GM21526 (cell line): ENCODE measurements around the gene BRIX1.

Experiments
- ATAC-seq: cut with Tn5 transposase; IDR thresholded peaks from one replicate; pipeline ENCODE4 v1.9.1; 2021; ENCODE audit warnings: moderate library complexity; ENCODE audit not compliant: unreplicated experiment, low FRiP score

The BRIX1 gene

DNA sequence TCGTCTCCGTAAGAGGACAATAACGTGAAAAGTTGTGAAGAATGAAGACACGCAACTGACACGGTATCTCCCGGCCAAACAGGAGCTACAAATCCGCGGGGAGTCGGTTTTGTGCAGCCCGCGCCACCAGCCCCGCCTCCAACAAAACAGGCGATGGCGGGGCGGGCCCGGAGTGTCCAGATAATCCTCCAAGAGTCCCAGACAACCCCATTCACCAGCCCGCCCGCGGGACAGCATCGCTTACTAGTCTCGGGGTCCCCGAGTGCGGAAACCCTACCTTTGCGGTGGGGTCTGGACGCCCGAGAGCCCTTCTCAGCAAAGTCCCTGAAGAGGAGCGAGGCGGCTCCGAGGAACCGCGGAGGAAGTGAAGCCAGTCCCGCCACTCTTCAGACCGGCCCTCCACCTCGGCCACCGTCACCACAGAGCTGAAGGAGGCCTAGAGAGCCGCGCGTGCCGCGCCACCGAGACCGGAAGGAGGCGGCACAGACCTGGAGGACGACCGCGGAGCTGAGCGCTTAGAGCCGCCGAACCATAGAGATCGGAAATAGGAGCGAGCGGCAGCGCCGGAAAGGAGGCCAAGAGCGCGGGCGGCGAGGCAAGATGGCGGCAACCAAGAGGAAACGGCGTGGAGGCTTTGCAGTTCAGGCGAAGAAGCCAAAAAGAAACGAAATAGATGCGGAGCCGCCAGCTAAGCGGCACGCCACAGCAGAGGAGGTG, at the start of gene BRIX1, which contains the start of gene RAD1:
TSS of gene BRIX1 (plus strand) at position 573 of the 717 bp plus-strand sequence. CDS start at position 601, 28 bp downstream.
TSS of gene RAD1 (minus strand) at position 366 of the 717 bp plus-strand sequence. CDS start 612 bp downstream, outside the sequence.
- peak; percentile 98 for ATAC-seq

DNA sequence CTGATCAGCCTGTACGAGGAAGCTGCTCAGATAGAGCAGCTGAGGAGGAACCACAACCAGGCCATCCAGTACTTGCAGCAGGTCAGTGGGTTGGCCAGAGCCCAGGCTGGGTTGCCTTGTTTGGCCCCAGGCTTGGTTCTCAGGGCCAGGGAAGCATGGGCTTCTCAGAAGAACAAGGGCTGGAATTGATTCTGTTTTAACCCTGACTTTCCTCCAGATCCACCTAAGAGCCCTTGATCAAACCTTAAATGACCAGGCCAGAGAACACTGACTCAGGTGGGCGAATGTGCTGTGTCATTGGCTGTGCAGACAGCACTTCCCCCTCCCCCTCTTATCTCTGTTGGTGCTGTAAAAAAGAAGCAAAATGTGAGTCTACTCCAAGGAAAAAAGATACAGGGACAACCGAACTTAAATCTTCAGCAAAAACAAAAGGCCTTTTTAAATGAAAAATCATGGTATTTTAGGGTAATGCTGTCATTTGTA, 48.5 kb upstream of the BRIX1 start:
- ATAC-seq = no peak

- no peak for ATAC-seq
Observed at GRCh38 chr5:34867660-34868059, 47.9 kb upstream of the BRIX1 start.

- no peak for ATAC-seq
Observed at GRCh38 chr5:34868791-34869190, 46.7 kb upstream of the BRIX1 start.

DNA sequence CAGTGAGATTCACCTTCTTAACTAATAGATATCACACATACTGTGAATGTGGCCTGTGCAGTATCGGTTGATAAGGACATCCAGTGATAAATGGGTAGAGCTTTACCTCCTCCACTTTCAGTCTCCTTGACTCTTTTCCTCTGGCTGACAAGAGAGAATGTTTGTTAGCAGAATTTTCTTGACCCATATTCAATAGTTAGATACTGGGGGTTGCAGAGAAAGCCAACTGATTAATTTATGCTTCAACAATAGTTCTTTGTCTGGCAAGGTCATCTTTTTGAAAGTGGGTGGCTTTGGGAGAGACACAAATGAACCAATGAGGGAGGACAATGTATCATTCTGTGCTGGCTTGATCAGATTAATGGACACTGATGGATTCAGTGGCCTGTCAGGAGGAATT, 46.3 kb upstream of the BRIX1 start:
- ATAC-seq = no peak

GRCh38 chr5:34870382-34870781, 45.1 kb upstream of the BRIX1 start:
- ATAC-seq = no peak

DNA sequence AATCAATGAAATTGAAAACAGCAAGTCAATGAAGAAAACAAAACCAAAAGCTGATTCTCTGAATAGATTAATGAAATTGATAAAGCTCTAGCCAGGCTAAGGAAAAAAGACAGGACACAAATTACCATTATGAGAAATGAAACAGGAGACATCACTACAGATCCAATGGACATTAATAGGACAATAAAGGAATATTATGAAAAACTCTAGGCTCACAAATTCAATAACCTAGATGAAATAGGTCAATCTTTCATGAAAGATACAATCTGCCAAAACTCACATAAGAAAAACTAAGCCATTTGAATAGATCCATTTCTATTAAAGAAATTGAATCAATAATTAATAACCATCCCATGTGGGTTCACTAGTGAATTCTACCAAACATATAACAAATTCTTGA, 39.2 kb upstream of the BRIX1 start:
- no peak for ATAC-seq

DNA sequence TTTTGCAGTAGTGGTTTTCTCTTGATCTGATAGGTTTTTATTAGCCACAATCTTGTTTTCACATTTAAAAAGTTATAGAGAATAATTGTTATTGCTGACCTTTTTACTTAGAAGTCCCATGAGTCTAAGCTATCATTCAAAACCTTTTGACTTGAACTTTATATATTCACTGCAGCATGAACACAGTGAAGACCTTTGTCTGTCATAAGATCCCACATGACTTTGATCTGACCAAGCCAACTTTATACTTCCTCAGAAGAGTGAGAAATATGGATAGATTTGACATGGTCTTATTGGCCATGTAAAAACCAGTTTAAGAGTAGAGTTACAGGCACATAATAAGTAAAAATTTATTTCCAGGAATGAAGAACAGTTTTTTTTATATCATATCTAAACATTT, 34.3 kb upstream of the BRIX1 start:
- ATAC-seq = no peak

- ATAC-seq = no peak
Observed at GRCh38 chr5:34886392-34887119, 29.0 kb upstream of the BRIX1 start.

- ATAC-seq = no peak
Observed at GRCh38 chr5:34889394-34889793, 26.1 kb upstream of the BRIX1 start.

- no peak for ATAC-seq
Observed at GRCh38 chr5:34891981-34892380, 23.5 kb upstream of the BRIX1 start.

GRCh38 chr5:34892414-34892813, 23.1 kb upstream of the BRIX1 start:
- ATAC-seq = no peak

DNA sequence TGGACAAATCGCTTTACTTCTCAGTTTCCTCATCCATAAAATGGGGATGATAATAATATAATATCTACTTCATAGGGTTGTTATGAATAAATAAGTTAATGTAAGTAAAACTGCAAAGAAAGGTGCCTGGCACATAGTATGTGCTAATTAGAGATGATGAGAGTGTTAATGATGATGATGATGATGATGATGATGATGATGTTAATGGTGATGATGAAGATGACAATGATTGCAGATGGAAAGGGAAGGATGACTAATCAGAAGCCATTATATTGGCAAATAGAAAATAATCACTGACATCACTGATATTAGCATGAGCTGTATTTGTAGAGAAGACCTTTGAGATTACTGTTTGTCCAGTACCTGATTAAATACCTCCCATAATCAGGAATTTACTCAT, 20.8 kb upstream of the BRIX1 start:
- no peak for ATAC-seq

- ATAC-seq = no peak
Observed at GRCh38 chr5:34895641-34896419, 19.7 kb upstream of the BRIX1 start.

DNA sequence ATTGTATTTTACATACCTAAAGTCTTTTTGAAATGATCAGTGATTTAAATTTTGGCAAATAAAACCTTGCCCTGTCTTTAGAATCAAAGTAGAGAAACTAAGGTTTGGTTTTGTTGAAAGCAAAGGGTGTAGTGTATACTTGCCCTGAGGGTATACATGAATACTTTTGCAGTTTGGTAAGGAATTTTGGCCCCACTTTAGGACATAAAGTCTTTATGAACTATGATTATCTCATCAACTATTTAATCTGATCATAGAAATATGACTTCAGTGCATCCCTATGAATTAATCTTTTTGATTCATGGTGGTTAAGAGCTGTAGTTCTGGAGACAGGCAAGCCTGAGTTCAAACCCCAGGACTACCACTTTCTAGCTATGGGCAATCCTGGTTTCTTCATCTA, 17.9 kb upstream of the BRIX1 start:
- no peak for ATAC-seq

DNA sequence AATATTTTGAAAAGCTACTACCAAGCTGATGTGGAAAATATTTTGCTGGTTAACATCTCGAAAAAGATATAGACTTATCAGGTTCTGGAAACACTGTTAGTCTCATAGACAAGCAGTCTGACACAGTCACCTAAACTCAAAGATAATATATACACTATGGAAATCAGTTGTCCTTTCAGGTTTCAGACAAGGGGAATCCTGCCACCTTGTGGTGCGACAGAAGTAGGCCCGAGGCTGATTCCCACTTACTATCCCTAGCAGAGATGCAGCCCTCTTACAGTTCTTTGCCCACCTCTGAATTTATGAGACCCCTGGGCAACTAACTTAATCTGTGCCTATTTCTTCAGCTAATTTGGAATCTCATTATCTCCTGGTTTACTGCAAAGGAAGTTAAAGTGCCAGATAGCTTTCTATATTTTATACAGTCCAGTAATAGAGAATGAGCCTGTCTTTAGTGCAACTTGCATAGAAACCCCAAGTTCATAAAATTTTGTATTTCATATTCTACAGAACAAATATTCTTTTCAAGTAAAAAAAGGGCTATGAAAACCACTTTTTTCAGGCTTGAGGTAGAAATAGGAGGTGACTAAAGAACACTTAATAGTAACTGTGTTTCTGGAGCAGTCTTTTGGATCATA, 17.1 kb upstream of the BRIX1 start:
- peak; percentile 72 for ATAC-seq

DNA sequence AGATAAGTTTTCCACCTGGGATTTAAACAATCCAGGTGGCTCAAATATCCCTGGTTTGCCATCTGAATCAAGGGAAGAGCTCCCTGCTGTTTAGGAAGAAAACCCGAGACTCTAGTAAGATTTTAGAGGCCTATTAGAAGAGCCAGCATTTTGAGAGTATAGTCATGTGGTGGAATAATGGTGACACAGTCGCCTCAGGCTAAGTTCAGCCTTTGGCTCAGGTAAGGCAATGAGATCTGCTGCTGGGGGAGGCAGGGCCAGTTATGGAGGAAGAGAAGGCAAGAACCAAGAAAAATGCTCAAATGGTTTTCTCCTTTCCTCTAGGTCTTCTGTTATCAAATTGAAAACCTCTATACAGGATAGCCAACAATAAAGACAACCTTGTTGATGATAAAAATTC, 16.4 kb upstream of the BRIX1 start:
- no peak for ATAC-seq

DNA sequence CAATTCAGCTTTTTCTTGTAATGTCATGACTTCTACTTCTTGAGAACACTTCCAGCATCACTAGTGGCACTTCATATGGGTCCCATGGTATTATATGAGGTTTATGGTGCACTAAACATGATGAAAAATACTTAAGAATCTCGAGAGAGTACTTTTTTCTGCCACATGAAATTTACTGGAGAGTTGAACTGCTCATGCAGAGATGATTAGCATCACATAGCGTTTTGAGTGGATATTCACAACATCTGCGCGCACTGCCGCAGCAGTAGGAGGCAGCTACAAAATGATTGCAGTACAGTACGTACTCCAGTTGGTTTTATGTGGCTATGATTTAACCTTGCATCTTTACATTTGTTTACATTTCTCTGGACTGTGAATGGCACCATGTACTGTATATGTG, 14.9 kb upstream of the BRIX1 start:
- no peak for ATAC-seq

DNA sequence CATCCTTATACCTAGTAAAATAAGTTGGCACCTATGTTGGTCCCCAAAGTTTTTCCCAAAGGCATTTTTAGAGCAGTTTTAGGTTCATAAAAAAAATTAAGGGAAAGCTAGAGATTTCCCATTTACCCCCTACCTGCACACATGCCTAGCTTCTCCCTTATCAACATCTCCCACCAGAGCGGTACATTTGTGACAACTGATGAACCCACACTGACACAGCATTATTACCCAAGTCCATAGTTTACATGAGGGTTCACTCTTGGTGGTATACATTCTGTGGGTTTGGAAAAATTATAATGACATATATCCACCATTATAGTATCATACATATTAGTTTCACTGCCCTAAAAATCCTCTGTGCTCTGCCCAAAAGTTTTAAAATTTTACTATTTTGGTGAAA, 12.3 kb upstream of the BRIX1 start:
- no peak for ATAC-seq

- no peak for ATAC-seq
Observed at GRCh38 chr5:34905564-34905963, 9.9 kb upstream of the BRIX1 start.

GRCh38 chr5:34913072-34913471, 2.4 kb upstream of the BRIX1 start:
- ATAC-seq = no peak
